NT2/D1 (cell line): ENCODE measurements around the gene ANXA2R.
"Not testable (repeated sequence)": the region's sequence is repeated elsewhere in the genome, so short reads cannot be mapped to it uniquely, and the experiment has no call there.

Experiments used
- DNase-seq: peaks from one replicate; pipeline ENCODE4 v3.0.0-alpha.2; 2011; ENCODE audit warnings: low read depth, low spot score
- H3K27me3 ChIP-seq: 2 replicates; pipeline ENCODE4 v1.6.0; 2011; ENCODE audit warnings: mild to moderate bottlenecking; ENCODE audit not compliant: insufficient read length, insufficient read depth
- H3K36me3 ChIP-seq: 2 replicates; pipeline ENCODE4 v1.6.1; 2011; ENCODE audit warnings: mild to moderate bottlenecking, low read length, mixed read lengths; ENCODE audit not compliant: insufficient read depth, insufficient read length
- H3K4me1 ChIP-seq: 2 replicates; pipeline ENCODE4 v1.5.1; 2011; ENCODE audit not compliant: insufficient read depth, insufficient read length
- H3K4me3 ChIP-seq: 2 replicates; pipeline ENCODE4 v1.5.1; 2011; ENCODE audit warnings: low read depth; ENCODE audit not compliant: insufficient read length
- H3K9ac ChIP-seq: 2 replicates; pipeline ENCODE4 v1.6.0; 2011; ENCODE audit warnings: low read depth; ENCODE audit not compliant: insufficient read length
- H3K9me3 ChIP-seq: 2 replicates; pipeline ENCODE4 v1.5.1; 2011; ENCODE audit warnings: mild to moderate bottlenecking, low read length; ENCODE audit not compliant: insufficient read depth
- SUZ12 ChIP-seq: IDR thresholded peaks from 2 replicates; pipeline ENCODE4 v1.6.1; 2011; ENCODE audit not compliant: insufficient read length, insufficient read depth; ENCODE audit errors: extremely low read depth
- YY1 ChIP-seq: IDR thresholded peaks from 2 replicates; pipeline ENCODE4 v1.6.1; 2011; ENCODE audit not compliant: insufficient read length, insufficient read depth
- ZNF274 ChIP-seq: IDR thresholded peaks from 2 replicates; pipeline ENCODE4 v1.6.1; 2011; ENCODE audit warnings: mild to moderate bottlenecking, low read depth, low read length

Gene ANXA2R

GRCh38 chr5:43075319-43076293 is 35.5 kb upstream of the ANXA2R start:
- Histone ChIP-seq H3K4me3 (no peak overlapping the region), H3K27me3 (no peaks in the 10 kb centered on the region), H3K9ac (no peak overlapping the region), H3K9me3 (no peaks in the 10 kb centered on the region), H3K4me1 (no peaks in the 10 kb centered on the region), H3K36me3 (peaks cover 24% of the 10 kb centered on the region)
- no peak for DNase-seq
- TF ChIP-seq SUZ12 (no peak), YY1 (no peak), ZNF274 (no peak)

GRCh38 chr5:43074987-43075318 is 34.8 kb upstream of the ANXA2R start:
- TF ChIP-seq ZNF274 = no peak
- no peak for TF ChIP-seq SUZ12
- no peak for TF ChIP-seq YY1
- no peaks in the 10 kb centered on the region for H3K9me3 ChIP-seq

GRCh38 chr5:43073597-43074546 is 33.8 kb upstream of the ANXA2R start:
- Histone ChIP-seq H3K36me3 (peaks cover 24% of the 10 kb centered on the region), H3K9ac (no peak overlapping the region), H3K4me1 (no peaks in the 10 kb centered on the region), H3K9me3 (no peaks in the 10 kb centered on the region), H3K27me3 (no peaks in the 10 kb centered on the region), H3K4me3 (no peak overlapping the region)
- peak; percentile 15 for DNase-seq
- TF ChIP-seq YY1 (no peak), SUZ12 (no peak), ZNF274 (no peak)

More at GRCh38 chr5:43074987-43075318, 34.8 kb upstream of the ANXA2R start:
- Histone ChIP-seq H3K36me3 (peaks cover 22% of the 10 kb centered on the region), H3K9ac (no peak overlapping the region), H3K27me3 (no peaks in the 10 kb centered on the region), H3K4me1 (no peaks in the 10 kb centered on the region), H3K4me3 (no peak overlapping the region)
- no peak for DNase-seq

- not testable (repeated sequence) for H3K4me1 ChIP-seq, H3K4me3 ChIP-seq, H3K9ac ChIP-seq, H3K27me3 ChIP-seq, DNase-seq, H3K9me3 ChIP-seq
- H3K36me3 ChIP-seq = peaks cover 26% of the 10 kb centered on the region
Observed at GRCh38 chr5:43069401-43069720, 29.2 kb upstream of the ANXA2R start.

GRCh38 chr5:43068037-43068436 is 27.9 kb upstream of the ANXA2R start:
- H3K27me3 ChIP-seq = no peaks in the 10 kb centered on the region
- no peak for DNase-seq
- peak overlapping the region; percentile 78 for H3K4me3 ChIP-seq
- no peak for TF ChIP-seq YY1
- no peak for TF ChIP-seq ZNF274
- no peaks in the 10 kb centered on the region for H3K9me3 ChIP-seq
- no peaks in the 10 kb centered on the region for H3K4me1 ChIP-seq
- peak overlapping the region; percentile 79 for H3K9ac ChIP-seq
- H3K36me3 ChIP-seq = peaks cover 21% of the 10 kb centered on the region

GRCh38 chr5:43066799-43067741 is 27.0 kb upstream of the ANXA2R start:
- no peak for TF ChIP-seq YY1
- no peak for TF ChIP-seq SUZ12
- TF ChIP-seq ZNF274 = no peak
- no peaks in the 10 kb centered on the region for H3K4me1 ChIP-seq
- H3K27me3 ChIP-seq = no peaks in the 10 kb centered on the region
- H3K9ac ChIP-seq = peak overlapping the region; percentile 79
- H3K36me3 ChIP-seq = peaks cover 21% of the 10 kb centered on the region
- no peaks in the 10 kb centered on the region for H3K9me3 ChIP-seq
- DNase-seq = no peak
- H3K4me3 ChIP-seq = peak overlapping the region; percentile 78
